HG03108 (cell line): ENCODE data around the gene SF3B4.
A peak's percentile ranks its signal among the peaks of the same experiment; 100 is the strongest.
"Not testable (repeated sequence)": the region's sequence is repeated elsewhere in the genome, so short reads cannot be mapped to it uniquely, and the experiment has no call there.

Experiments used
- ATAC-seq: cut with Tn5 transposase; IDR thresholded peaks from one replicate; pipeline ENCODE4 v1.9.1; 2021; ENCODE audit warnings: moderate library complexity; ENCODE audit not compliant: unreplicated experiment

SF3B4 gene

GRCh38 chr1:149888247-149888998, 39.2 kb downstream of the SF3B4 start:
- ATAC-seq = peak; percentile 15

DNA sequence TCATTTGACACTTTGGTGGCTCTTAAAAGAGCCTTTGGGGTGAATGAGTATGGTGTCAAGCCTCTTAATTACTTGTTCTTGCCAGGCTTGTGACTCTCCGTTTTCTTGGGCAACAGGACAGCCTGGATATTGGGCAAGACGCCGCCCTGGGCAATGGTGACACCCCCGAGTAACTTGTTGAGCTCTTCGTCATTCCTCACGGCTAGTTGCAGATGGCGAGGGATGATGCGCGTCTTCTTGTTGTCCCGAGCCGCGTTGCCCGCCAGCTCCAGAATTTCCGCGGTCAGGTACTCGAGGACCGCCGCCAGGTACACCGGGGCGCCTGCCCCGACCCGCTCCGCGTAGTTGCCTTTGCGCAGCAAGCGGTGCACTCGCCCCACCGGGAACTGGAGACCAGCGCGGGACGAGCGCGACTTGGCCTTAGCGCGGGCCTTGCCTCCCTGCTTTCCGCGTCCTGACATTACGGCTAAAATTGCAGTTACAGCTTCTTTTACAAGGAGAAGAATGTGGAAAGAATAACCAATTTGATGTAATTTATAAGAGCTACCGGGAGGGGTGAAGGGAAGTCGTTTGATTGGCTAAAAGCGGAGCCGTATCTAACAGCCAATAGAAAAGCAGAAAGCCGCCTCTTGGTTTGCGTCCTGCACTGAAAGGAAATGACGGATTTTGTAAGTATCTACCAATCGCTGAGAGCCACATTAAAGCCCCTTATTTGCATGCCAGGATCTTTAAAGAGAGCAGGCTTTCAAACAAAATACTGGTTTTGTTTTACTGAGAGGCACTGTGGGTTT, 40.0 kb downstream of the SF3B4 start:
- ATAC-seq = peak; percentile 46

- not testable (repeated sequence) for ATAC-seq
These were observed 40.5 kb downstream of the SF3B4 start for GRCh38 chr1:149887196-149887455.

- peak; percentile 50 for ATAC-seq
These were observed 41.0 kb downstream of the SF3B4 start for GRCh38 chr1:149886396-149887195.

- not testable (repeated sequence) for ATAC-seq
These were observed 41.5 kb downstream of the SF3B4 start for GRCh38 chr1:149886121-149886395.

DNA sequence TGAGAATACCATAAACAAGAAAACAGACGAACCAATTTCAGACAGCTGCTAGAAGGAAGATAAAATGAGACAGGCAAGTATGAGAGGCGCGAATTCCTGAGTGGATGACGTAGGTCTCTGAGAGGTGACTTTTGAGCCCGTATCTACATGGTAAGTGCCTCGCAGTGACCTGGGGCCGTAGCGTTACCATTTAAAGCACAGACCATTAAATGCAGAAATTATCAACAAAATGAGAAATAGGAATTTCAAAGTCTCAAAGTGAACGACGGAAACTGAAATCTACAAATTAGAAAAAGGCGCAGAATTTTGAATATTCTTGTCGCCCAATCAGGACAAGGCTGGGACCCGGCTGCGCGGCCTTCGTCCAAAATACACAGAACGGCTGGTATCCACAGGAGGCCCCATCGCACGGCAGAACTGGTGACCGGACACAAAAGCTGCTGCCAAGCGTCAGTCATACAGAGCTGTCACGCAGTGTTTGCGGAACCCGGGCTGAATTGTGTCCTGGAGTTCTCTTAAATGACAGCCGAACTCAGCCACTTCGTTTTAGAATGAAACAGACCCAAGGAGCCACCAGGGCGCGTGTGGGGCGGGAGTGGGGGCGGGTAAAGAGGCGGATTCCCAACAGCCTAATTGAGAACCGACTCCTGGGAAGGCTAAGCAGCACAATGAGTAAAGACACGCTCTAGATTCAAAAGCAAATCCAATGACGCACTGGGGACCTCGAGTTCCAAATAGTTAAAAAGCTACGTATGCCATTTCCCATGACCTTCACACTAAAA, 42.1 kb downstream of the SF3B4 start:
- no peak for ATAC-seq

GRCh38 chr1:149884433-149885338, 42.9 kb downstream of the SF3B4 start:
- no peak for ATAC-seq

- no peak for ATAC-seq
These were observed 43.9 kb downstream of the SF3B4 start for GRCh38 chr1:149883598-149884247.

- no peak for ATAC-seq
These were observed 45.7 kb downstream of the SF3B4 start for GRCh38 chr1:149881876-149882275.

DNA sequence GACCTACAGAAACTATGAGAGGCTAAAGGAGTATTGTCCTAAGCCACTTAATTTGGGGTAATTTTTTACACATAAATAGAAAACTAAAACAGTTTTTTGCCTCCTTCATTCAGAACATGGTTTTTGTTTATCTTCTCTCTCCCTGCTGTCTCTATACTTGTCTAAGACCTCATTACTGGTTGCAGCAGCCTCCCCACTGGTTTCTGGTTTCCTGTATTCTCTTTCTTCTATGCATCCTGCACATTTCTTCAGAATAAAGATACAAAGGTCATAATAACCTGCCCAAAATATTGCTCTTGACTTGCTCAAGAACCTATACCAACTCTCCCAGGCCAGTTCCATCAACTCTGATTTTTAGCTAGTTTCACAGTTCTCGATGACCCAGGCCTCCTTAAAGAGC, 48.0 kb downstream of the SF3B4 start:
- ATAC-seq = no peak

DNA sequence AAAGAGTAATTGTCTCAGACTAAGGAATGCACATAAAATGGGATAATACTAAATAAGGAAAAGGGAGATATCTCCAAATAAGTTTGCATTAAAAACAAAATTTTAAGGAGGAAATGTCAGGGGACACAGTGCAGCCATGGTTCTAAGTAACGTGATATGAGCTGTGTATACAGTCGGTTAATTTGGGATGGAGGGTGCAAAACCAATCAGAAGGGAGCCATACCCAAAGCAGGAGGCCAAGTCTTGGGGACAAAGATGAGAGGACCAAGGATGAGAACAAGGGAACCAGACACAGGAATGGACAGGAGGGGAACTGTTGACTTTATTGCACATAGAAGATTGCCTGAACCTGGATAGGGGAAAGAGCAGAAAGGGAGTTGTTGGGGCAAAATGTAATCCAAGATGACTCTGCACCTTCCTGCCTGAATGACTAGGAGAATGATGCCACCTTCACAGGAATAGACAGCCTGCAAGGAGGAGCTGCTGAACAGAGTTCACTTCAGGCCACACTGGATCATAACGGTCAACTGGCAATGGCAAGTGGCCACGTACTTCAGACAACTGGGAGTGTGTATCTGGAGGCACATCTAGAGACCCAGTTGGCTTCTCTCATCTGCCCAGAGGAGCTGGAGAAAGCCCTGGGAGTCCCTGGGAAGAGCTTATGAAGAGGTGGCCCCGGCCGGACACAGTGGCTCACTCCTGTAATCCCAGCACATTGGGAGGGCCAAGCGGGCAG, 50.2 kb downstream of the SF3B4 start:
- no peak for ATAC-seq
